SKM-1 (cell line): Measurements from ENCODE around the gene RHBDL1.

Source experiments
- DNase-seq: peaks from one replicate; lab custom pipeline; 2025; ENCODE audit not compliant: unreplicated experiment; lab: John Stamatoyannopoulos, UW

RHBDL1 gene

DNA sequence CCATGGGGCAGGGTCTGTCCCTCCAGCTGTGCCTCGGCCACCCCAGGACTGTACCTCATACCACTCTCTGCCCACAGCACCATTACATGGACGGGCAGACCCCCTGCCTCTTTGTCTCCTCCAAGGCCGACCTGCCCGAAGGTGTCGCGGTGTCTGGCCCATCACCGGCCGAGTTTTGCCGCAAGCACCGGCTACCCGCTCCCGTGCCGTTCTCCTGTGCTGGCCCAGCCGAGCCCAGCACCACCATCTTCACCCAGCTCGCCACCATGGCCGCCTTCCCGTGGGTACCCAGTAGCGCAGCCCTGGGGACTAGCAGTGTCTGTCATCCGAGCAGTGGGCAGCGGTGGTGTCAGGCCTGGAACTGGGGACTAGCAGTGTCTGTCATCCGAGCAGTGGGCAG lies 2.6 kb upstream of the RHBDL1 start:
- DNase-seq: no peak

DNA sequence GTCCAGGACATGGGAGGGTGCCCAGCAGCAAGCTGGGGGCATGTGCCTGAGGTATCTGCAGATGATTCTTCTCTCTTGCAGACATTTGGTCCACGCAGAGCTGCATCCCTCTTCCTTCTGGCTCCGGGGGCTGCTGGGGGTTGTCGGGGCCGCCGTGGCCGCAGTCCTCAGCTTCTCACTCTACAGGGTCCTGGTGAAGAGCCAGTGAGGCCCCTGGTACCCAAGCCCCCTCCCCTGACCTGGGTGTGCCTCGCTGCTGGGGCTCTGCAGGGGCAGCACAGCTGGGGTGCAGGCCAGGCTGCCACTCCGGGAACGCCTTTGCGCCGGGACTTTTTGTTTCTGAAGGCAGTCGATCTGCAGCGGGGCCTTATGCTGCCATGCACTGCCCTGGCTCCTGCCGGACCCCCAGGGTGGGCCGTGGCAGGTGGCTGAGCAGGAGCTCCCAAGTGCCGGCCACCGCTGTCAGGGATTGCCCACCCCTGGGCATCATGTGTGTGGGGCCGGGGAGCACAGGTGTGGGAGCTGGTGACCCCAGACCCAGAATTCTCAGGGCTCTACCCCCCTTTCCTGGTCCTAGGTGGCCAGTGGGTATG lies 2.0 kb upstream of the RHBDL1 start:
- DNase-seq: no peak

DNA sequence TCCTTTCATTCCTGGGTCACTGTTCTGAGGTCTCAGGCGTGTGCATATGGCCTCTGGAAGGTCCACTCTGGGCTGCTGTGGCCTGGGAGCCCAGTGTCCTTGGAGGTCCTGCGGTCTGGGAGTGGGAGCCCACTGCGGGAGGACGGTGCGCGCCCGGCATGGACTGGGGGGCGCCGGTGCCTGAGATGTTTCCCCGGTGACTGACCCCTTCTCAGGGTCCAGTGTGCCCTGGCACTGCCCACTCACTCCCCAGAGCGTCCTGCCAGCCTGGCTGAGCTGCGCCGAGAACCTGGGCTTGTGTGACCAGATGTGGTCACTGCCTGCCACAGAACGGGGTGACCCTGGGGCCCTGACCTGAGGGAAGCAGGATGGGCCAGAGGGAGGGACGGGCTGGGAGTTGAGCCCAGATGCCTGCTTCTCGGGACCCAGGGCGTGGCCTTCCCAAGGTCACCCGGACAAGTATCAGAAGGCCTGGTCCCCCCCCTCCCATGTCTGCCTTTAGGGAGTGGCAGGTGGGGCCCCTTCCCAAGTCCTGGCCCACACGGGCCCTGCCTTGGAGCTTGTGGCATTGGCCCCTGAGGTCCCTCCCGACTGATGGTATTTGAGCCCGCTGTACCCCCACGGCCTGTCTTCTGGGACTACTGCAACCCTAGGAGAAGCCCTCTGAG lies 1.1 kb upstream of the RHBDL1 start:
- DNase-seq: no peak

DNA sequence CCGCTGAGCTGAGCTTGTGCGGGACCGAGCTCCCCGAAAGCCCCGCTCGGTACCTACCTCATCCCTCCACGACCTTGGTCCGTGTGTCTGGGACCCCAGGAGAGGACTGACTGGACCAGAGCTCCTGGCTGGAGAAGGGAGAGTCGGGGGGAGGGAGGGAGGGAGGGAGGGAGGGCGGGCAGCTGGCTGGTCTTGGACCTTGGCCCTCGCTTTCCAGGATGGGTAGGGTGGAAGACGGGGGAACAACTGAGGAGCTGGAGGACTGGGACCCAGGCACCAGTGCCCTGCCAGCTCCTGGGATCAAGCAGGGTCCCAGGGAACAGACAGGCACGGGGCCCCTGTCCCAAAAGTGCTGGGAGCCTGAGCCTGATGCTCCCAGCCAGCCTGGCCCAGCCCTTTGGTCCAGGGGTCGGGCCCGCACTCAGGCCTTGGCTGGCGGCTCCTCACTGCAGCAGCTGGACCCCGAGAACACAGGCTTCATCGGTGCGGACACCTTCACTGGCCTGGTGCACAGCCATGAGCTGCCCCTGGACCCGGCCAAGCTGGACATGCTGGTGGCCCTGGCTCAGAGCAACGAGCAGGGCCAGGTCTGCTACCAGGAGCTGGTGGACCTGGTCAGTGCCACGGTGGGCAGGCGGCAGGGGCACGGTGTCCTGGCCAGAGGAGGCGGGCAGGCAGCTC lies 553 bp downstream of the RHBDL1 start:
- DNase-seq: no peak

DNA sequence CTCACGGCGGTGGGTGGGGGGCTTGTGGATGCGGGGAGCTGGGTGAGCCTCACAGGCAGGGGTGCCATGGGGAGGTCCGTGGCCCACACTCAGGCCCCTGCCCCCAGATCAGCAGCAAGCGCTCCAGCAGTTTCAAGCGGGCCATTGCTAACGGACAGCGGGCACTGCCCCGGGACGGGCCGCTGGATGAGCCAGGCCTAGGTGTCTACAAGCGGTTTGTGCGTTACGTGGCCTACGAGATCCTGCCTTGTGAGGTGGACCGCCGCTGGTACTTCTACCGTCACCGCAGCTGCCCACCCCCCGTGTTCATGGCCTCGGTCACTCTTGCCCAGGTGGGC lies 1.1 kb downstream of the RHBDL1 start:
- DNase-seq: no peak

DNA sequence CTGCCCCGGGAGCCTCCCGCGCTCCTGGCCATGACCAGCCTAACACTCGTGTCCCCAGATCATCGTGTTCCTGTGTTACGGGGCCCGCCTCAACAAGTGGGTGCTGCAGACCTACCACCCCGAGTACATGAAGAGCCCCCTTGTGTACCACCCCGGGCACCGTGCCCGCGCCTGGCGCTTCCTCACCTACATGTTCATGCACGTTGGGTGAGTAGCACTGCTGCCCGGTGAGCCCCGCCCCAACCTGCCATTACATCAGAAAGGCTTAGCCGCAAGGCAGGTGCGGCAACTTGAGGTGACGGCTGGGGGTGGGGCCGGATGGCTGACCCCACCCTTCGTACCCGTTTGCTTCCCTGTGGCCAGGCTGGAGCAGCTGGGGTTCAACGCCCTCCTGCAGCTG lies 1.4 kb downstream of the RHBDL1 start:
- no peak for DNase-seq

DNA sequence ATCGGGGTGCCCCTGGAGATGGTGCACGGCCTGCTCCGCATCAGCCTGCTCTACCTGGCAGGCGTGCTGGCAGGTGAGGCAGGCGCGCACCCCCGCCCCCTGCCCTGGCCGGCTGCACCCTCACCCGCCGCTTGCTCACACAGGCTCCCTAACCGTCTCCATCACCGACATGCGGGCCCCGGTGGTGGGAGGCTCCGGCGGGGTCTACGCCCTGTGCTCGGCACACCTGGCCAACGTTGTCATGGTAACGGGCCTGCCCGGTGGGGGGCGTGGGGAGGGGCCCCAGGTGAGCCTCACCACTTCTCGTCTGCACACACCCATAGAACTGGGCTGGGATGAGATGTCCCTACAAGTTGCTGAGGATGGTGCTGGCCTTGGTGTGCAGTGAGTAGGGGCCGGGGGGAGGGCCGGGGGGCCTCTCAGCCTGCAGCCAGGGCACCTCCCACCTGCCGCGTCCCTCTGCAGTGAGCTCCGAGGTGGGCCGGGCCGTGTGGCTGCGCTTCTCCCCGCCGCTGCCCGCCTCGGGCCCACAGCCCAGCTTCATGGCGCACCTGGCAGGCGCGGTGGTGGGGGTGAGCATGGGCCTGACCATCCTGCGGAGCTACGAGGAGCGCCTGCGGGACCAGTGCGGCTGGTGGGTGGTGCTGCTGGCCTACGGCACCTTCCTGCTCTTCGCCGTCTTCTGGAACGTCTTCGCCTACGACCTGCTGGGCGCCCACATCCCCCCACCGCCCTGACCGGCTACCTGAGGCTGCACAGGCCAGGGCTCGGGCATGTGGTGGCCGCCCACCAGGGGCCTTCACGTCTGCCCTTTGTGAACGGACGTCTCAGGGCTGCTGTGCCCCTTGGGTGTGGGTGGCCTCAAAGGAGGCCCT lies 2.1 kb downstream of the RHBDL1 start:
- no peak for DNase-seq

DNA sequence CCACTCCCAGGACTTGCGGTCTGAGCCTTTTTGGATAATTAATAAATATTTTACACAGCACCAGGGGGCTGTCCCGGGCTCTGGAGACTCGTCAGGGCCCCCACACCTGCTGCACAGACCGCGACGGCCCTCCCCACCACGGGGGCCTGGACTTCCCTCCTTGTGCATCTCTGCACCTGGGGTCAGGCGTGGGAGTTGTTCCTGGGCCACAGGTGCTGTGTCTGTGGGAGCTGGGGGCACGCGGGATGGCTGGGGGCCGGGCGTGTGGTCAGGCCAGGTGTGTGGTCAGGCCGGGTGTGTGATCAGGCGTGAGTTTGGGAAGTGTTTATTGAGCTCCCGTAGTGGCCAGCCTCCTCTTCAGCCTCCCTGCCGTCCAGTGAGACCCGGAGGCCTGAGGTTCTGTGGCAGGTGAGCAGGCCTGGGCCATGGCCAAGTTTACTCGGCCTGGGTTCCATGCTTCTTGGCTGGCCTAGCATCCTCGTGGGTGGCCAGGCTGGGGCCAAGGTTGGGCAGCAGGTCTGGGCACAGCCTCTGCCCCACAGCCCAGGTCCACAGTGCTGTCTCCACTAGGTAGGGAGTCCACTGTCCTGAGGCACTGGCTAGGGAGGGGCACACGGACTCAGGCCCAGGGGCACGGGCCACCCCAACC lies 2.9 kb downstream of the RHBDL1 start:
- DNase-seq: no peak

DNA sequence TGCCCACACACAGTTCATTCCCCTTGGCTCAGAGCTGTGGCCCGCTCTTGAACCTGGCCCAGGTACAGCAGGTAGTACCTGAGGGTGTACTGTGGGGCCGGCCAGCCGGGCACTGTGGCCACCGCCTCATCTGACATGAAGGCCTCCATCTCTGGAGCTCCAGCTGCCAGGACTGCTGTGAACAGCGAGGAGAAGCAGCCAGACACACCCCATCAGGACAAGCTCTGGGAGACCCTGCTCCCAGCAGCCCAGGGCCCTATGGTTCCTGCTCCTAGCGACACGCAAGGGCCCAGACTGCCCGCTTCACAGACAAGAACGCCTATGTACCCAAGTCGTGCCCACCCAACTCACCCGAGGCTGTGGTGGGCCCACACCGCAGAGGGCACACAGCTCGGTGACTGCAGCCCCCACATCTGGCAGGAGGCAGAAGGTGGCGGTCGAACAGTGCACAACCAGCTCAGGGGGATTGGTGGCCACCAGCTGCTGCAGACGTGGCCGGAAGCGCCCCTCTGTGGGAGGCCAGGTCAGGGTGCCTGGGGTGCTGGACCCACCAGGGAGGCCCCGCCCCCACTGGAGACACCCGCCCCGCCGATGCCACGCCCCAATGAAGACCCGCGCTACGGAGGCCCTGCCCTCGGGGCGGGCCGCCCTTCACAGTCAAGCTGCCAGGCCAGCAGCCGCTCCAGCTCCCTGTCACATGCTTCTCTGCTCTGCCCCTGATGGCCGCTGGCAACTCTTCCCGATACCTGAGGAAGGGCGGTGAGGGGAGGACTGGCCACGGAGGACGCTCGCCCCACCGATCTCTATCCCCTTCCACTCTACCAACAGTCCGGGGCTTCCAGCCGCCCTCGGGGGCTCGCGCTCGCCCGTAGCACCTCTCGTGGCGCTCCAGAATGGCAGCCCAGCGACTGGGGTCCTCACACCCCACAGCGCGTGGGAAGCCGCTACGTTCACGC lies 3.7 kb downstream of the RHBDL1 start:
- no peak for DNase-seq

DNA sequence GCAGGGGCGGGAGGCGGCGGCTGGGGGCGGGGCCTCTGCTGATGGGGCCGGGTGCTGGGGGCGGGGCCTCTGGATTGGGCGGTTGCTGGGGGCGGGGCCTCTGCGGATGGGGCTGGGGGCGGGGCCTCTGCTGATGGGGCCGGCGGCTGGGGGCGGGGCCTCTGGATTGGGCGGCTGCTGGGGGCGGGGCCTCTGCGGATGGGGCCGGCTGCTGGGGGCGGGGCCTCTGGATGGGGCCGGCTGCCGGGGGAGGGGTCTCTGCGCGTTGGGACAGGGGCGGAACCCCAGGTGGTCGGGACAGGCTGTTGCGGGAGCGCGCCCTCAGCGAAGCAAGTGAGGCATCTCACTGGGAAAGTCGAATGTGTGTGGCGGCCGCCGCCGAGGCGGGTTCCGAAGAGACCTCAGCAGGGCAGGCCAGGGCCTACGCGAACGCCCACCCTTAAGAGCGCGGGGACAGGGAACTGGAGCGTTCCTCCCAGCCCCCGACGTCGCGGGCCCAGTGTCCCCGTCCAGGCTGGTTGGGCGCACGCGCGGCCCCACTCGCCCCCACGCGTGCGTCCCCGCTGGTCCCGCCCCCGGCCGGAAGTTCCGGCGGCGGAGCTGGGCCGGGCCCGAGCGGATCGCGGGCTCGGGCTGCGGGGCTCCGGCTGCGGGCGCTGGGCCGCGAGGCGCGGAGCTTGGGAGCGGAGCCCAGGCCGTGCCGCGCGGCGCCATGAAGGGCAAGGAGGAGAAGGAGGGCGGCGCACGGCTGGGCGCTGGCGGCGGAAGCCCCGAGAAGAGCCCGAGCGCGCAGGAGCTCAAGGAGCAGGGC lies 4.5 kb downstream of the RHBDL1 start, which contains the start of gene STUB1:
TSS of gene STUB1 (plus strand) at position 597 of the 811 bp plus-strand sequence. CDS start at position 713, 116 bp downstream.
- peak; percentile 60 for DNase-seq

DNA sequence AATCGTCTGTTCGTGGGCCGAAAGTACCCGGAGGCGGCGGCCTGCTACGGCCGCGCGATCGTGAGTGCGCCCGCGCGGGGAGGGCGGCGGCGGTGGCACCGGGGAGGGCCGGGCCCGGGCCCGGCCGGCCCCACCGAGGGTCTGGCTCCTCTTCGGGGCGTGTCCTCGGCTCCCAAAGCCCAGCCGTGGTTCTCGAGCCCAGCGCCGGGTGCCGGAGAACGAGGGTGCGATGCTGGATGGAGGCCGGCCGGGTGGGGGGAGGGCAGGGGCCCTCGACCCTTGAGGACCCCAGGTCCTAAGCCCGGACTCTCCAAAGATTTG lies 5.1 kb downstream of the RHBDL1 start:
- no peak for DNase-seq

DNA sequence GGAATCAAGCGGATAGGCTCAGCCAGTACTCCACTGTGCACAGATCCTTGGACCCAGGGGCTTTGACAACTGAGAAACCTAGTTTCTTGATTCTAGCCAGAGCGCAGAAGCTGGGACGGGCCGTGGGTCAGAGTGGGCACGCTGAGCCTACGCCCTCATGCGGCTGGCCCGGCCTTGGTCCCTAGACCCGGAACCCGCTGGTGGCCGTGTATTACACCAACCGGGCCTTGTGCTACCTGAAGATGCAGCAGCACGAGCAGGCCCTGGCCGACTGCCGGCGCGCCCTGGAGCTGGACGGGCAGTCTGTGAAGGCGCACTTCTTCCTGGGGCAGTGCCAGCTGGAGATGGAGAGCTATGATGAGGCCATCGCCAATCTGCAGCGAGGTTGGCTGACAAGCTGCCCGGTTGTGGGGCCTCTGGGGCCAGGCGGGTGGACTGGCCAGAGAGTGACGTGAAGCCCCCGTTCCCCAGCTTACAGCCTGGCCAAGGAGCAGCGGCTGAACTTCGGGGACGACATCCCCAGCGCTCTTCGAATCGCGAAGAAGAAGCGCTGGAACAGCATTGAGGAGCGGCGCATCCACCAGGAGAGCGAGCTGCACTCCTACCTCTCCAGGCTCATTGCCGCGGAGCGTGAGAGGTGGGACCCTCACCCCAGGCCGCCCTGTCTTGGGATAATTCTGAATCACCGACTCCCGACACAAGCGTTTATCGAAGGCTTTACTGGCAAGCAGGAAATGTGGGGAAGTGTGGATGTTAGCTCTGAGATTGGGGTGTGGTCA lies 5.7 kb downstream of the RHBDL1 start:
- no peak for DNase-seq

DNA sequence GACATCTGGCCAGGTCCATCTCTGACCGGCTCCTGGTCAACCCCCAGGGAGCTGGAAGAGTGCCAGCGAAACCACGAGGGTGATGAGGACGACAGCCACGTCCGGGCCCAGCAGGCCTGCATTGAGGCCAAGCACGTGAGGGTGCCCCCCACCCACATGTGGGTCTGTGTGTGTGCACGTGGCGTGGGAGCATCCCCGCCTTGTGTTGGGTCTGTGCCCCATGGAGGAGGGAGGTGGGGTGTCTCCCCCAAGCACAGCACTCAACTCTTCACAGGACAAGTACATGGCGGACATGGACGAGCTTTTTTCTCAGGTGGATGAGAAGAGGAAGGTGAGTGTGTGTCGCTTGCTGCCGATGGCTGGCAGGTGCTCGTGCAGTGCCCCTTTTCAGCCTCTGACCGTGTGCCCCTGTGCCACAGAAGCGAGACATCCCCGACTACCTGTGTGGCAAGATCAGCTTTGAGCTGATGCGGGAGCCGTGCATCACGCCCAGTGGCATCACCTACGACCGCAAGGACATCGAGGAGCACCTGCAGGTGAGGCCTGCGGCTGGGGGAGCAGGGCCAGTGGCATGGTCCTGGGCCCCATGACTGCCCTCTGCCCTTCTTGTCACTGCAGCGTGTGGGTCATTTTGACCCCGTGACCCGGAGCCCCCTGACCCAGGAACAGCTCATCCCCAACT lies 6.4 kb downstream of the RHBDL1 start:
- DNase-seq: no peak

DNA sequence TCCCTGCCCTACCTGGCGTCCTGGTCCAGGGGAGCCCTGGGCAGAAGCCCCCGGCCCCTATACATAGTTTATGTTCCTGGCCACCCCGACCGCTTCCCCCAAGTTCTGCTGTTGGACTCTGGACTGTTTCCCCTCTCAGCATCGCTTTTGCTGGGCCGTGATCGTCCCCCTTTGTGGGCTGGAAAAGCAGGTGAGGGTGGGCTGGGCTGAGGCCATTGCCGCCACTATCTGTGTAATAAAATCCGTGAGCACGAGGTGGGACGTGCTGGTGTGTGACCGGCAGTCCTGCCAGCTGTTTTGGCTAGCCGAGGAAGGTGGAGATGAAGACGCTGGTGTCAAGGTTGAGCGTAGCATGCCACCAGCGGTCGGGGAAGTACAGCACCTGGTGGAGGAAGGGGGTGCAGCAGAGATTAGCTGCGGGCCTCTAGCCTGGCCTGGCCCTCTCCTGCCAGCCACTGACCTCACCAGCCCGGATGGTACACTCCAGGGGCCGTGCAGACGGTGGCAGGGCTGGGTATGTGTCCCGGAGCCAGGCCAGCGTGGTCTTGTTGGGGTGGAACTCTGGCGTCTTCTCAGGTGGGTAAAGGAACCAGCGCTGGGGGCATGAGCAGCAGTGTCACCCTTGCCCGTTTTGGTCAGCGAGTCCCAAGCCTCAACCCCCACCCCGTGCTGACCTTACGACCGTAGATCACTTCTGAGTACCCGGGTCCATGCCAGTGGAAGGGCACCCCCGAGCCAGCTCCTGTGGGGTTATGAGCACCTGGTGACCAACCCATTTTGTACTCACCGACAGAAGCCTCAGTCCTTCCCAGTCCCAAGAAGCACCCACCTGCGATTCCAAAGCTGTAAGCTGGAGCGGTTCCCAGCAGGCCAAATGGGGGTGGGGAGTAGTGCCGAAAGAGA lies 7.3 kb downstream of the RHBDL1 start:
- DNase-seq: no peak

DNA sequence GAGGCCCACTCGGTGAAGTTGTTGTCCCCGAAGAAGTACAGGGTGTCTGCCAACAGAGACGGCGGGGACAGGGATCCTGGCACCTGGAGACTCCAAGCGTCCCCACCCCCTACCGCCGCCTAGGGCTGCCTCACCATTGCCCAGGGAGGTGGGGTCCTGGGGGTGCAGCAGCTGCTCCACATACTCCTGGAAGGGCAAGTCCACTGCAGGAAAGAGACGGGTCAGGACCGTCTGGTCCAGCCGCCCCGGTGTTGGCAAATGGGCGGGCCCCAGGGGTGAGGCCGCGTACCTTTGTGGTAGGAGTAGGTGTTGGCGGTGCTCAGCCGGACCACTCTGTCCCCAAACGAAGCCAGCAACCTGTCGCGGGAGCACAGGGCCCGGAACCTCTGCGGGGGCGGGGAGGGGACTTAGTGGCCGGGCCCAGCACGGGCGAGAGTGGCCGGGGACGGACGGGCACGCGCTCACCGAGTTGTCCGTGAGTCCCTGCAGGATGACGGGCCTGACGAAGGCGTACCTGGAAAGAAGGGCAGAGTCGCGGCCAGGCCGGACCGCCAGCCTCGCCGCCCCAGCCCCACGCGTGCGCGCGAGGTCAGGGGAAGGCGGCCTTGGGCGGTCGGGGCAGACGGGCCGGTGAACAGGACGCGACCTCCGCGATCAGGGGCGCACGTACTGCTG lies 8.1 kb downstream of the RHBDL1 start:
- DNase-seq: no peak

DNA sequence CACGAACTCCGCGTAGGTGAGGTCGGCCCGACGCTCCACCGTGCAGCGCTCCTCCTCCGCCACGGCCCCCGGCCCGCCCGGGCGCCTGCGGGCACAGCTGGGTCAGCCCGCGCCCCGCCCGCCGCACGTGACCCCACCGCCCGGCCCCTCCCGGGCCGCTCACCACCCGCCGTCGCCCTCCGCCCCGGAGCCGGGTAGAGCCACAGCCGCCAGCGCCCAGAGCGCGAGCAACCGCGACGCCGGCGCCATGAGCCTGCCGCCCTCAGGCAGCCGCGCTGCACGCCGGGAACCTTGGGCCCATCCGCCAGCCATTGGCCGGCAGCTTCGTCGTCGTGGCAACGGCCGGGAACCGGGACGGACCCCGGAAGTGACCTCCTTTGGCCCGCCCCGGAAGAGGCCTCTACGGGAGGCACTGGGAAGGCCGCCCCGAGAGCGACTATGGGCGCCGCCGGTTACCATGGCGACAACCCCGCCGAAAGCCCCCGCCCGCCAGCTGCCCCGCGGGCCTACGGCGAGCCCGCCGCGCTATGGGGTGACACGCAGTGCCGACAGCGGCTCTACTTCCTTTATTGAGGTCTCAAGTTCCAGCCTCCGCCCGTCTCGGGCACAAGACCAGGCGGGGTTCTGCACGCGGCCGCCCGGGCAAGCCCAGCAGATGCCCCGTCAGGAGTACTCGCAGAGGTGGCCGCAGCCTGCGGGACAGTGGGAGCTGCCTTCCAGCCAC lies 8.8 kb downstream of the RHBDL1 start, which contains the start of gene JMJD8:
TSS of gene JMJD8 (minus strand) at position 264 of the 724 bp plus-strand sequence. CDS start at position 249, 15 bp downstream.
- peak; percentile 90 for DNase-seq
